GM12892 (cell line): ENCODE measurements around the gene TRAF3IP1.

Experiments used
- POLR2A ChIP-seq: IDR thresholded peaks from 2 replicates; pipeline ENCODE4 v1.6.1; 2011; ENCODE audit warnings: low read depth, low read length, control low read depth
- POLR2AphosphoS5 ChIP-seq: IDR thresholded peaks from 2 replicates; pipeline ENCODE4 v1.6.1; 2011; ENCODE audit warnings: low read depth, low read length, control low read depth
- TAF1 ChIP-seq: IDR thresholded peaks from 2 replicates; pipeline ENCODE4 v1.6.1; 2011; ENCODE audit warnings: low read depth, mild to moderate bottlenecking, control low read depth, low read length, borderline replicate concordance

GRCh38 chr2:238406221-238406997 is 86.1 kb downstream of the TRAF3IP1 start:
- TF ChIP-seq POLR2AphosphoS5 (no peak), POLR2A (no peak), TAF1 (no peak)
